BE2C (cell line): ENCODE measurements around the gene PKIG.

Experiments used
- DNase-seq: peaks from one replicate; pipeline ENCODE4 v3.0.0-alpha.2; 2020
- H3K27me3 ChIP-seq: fragments of 250-450 bp; sonication (Bioruptor Pico); 2 replicates; pipeline ENCODE4 v1.5.1; 2020; ENCODE audit warnings: mild to moderate bottlenecking
- H3K36me3 ChIP-seq: fragments of 250-450 bp; sonication (Bioruptor Pico); 2 replicates; pipeline ENCODE4 v1.5.1; 2020; ENCODE audit warnings: mild to moderate bottlenecking
- H3K4me1 ChIP-seq: fragments of 250-450 bp; sonication (Bioruptor Pico); 2 replicates; pipeline ENCODE4 v1.5.1; 2020
- H3K4me3 ChIP-seq: 2 replicates; pipeline ENCODE4 v1.5.1; 2011; ENCODE audit warnings: low read depth, low read length
- H3K9me3 ChIP-seq: fragments of 250-450 bp; sonication (Bioruptor Pico); 2 replicates; pipeline ENCODE4 v1.5.1; 2020
- TF ChIP-seq, protein P1 (sequence below): IDR thresholded peaks from 2 replicates; pipeline ENCODE4 v1.5.1; 2012; ENCODE audit warnings: mild to moderate bottlenecking, low read depth, low read length

Gene PKIG

DNA sequence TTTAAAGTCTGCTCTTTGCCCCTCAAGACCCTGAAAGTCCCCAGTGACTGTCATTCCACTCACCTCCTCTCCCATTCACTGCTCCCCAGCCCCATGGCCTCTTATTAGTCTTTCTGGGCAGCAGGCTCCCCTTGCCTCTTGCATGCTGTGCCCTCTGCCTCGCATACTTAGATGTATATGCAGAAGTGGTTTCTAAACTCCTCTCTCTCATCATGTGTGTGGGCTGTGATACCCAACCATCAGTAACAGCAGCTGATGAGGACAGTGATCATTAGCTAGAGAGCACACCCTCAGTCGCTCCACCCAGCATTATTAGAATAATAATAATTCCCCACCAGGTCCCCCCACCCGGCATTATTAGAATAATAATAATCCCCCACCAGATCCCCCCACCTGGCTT, 14.5 kb downstream of the PKIG start:
- H3K4me1 ChIP-seq: no peaks in the 10 kb centered on the region
- H3K27me3 ChIP-seq: no peaks in the 10 kb centered on the region
- no peaks in the 10 kb centered on the region for H3K9me3 ChIP-seq
- TF ChIP-seq, protein P1, sequence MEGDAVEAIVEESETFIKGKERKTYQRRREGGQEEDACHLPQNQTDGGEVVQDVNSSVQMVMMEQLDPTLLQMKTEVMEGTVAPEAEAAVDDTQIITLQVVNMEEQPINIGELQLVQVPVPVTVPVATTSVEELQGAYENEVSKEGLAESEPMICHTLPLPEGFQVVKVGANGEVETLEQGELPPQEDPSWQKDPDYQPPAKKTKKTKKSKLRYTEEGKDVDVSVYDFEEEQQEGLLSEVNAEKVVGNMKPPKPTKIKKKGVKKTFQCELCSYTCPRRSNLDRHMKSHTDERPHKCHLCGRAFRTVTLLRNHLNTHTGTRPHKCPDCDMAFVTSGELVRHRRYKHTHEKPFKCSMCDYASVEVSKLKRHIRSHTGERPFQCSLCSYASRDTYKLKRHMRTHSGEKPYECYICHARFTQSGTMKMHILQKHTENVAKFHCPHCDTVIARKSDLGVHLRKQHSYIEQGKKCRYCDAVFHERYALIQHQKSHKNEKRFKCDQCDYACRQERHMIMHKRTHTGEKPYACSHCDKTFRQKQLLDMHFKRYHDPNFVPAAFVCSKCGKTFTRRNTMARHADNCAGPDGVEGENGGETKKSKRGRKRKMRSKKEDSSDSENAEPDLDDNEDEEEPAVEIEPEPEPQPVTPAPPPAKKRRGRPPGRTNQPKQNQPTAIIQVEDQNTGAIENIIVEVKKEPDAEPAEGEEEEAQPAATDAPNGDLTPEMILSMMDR: no peak
- H3K4me3 ChIP-seq: no peak overlapping the region
- H3K36me3 ChIP-seq: no peaks in the 10 kb centered on the region
- no peak for DNase-seq

GRCh38 chr20:44597516-44597915, 15.1 kb downstream of the PKIG start:
- Histone ChIP-seq H3K27me3 (no peaks in the 10 kb centered on the region), H3K36me3 (no peaks in the 10 kb centered on the region), H3K4me3 (no peak overlapping the region), H3K4me1 (no peaks in the 10 kb centered on the region), H3K9me3 (no peaks in the 10 kb centered on the region)
- TF ChIP-seq, protein P1: no peak
- DNase-seq: no peak

DNA sequence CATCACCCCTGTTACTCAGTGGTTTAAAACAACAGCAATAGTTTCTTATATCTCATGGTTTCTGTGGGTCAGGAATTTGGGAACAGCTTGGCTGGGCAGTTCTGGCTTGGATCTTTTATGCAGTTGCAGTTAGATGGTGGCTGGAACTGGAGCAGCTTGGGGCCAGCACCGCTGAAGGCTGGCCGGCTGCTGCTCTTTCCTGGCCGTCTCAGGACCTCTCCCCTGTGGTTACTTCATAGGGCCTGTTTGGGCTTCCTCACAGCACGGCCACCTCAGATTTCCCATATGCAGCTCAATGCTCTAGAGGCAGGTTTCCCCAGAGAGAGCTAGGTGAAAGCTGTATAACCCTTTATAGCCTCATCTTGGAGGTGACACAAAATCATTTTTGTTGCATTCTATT, 15.6 kb downstream of the PKIG start:
- Histone ChIP-seq H3K27me3 (no peaks in the 10 kb centered on the region), H3K9me3 (no peaks in the 10 kb centered on the region), H3K36me3 (no peaks in the 10 kb centered on the region), H3K4me3 (no peak overlapping the region), H3K4me1 (no peaks in the 10 kb centered on the region)
- TF ChIP-seq, protein P1: no peak
- DNase-seq: no peak

- Histone ChIP-seq H3K4me3 (no peak overlapping the region), H3K4me1 (no peaks in the 10 kb centered on the region), H3K9me3 (no peaks in the 10 kb centered on the region), H3K27me3 (no peaks in the 10 kb centered on the region), H3K36me3 (no peaks in the 10 kb centered on the region)
- no peak for DNase-seq
- TF ChIP-seq, protein P1: peak; percentile 7; the same call in 1 of the 2 replicates
These were observed 16.3 kb downstream of the PKIG start for GRCh38 chr20:44598423-44599305.

DNA sequence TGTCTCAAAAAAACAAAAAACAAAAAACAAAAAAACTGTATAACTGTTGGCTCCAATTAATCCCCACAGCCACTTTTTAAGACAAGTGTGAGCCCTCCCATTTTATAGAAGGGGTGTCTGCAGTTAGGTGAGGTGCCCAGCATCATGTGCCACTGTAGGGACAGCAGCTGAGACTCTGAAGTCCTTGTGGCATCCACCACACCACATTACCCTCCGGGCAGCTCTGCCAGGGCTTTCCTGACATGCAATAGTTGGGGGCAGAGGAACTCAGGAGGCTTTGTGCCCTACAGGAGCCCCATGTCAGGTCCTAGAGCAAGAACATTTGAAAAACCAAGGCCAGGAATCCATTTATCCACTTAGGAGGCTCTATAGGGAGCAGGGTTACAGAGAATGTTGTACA, 17.3 kb downstream of the PKIG start:
- no peaks in the 10 kb centered on the region for H3K27me3 ChIP-seq
- TF ChIP-seq, protein P1: no peak
- no peak for DNase-seq
- H3K9me3 ChIP-seq: no peaks in the 10 kb centered on the region
- no peak overlapping the region for H3K4me3 ChIP-seq
- no peaks in the 10 kb centered on the region for H3K36me3 ChIP-seq
- H3K4me1 ChIP-seq: no peaks in the 10 kb centered on the region

- no peak for DNase-seq
- no peaks in the 10 kb centered on the region for H3K4me1 ChIP-seq
- H3K4me3 ChIP-seq: no peak overlapping the region
- H3K9me3 ChIP-seq: no peaks in the 10 kb centered on the region
- no peaks in the 10 kb centered on the region for H3K27me3 ChIP-seq
- no peaks in the 10 kb centered on the region for H3K36me3 ChIP-seq
- TF ChIP-seq, protein P1: no peak
These were observed 17.9 kb downstream of the PKIG start for GRCh38 chr20:44600301-44600700.
